GM19372 (cell line): Measurements from ENCODE around the gene JPH3.

ENCODE experiments used
- ATAC-seq: cut with Tn5 transposase; IDR thresholded peaks from one replicate; pipeline ENCODE4 v1.9.1; 2021; ENCODE audit warnings: mild to moderate bottlenecking, low read depth, moderate library complexity; ENCODE audit not compliant: unreplicated experiment

Gene JPH3

DNA sequence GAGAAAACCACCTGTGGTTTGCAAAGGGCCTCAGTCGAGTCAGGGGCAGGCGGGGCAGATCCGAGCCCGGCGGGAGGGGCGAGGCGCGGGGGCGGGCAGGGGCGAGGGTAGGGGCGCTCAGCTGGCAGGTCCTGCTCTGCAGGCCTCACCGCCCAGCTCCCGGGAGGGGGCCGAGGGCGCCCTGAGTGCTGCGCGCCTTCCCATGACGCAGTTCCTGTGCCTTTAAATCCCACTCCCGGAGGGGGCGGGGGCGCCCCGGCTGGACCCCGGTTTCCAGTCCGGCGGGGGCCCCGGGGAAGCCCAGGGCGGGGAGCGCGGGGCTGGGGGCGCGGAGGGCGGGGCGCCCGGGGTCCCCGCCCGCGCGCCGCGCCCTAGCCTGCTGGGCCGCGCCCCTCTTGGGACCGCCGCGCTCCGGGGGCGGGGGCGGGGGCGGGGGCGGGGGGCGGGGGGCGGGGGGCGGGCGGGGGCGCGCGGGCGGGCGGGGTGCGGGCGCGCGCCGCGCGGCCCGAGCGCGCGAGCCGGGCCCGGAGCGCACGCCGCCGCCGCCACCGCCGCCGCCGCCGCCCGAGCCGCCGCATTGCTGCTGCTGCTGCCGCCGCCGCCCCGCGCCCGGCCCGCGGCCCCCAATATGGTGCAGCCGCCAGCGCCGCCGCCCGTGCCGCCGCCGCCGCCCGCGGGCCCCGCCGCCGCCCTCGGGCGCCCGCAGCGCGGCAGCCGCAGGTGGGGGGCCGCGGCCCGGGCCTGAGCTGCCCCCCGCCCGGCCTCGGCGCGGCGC, at the start of gene JPH3:
Gene JPH3, plus strand, starts transcription at position 508 of the 775 bp plus-strand sequence. CDS start 639 bp downstream, outside the sequence.
- no peak for ATAC-seq

DNA sequence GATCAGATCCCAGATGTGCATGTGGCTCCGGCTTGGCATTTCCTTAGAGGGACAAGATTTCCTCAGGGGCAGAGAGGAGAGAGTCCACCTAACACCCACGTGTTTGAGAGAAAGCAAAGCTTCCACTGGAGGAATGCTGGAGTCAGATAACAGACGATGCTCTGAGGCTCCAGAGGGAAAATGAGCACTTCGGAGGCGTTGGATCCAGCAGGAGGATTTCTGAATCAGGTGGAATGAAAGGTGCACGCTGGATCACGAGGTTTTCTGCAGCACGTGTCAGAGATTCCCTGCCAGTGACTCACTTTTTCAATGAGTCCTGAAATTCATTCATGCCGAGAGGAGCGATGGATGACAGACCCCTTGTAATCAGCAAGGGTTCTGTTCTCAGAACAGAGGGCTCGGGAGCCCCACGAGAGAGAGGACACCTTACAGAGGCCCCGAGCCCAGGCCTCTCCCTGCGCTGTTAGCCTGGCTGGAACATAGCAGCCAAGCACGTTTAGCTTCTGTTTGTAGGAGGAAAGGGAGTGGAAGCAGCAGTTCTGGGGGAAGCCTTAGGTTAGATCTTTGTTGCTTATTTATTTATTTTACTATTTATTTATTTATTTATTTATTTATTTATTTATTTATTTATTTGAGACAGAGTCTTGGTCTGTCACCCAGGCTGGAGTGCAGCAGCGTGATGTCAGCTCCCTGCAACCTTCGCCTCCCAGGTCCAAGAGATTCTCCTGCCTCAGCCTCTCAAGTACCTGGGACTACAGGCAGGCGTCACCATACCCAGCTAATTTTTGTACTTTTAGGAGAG, 49.3 kb upstream of the JPH3 start:
- no peak for ATAC-seq

DNA sequence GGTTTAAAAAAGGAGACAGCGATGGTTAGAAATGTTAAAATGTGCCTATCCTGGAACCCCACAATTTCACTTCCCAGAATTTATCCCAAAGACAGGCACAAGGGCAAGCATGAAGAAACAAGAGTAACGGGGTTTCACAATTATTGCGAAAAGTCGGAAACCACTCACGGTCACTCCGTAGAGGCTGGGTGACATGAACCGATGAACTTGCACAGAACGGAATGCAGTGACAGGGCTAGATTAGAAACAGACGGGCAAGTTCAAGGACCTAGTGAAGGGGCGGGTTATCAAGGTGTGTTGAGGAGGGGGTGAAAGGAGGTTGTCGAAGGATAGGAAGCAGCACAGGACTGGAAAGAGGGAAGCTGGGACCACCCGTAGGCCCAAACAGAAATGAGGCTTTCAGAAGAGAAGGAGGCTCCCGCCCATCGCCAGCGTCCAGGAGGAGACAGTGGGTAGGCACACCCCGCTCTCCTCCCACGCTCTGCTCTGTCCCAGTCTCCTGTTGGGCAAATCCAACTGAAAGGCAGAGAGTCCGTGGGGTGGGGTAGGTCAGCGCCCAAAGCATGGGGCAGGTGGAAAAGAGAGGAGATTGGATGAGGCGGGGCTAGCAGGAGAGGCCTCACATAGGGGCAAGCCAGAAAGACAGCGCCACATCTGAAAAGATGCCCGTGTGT, 47.4 kb upstream of the JPH3 start:
- no peak for ATAC-seq

DNA sequence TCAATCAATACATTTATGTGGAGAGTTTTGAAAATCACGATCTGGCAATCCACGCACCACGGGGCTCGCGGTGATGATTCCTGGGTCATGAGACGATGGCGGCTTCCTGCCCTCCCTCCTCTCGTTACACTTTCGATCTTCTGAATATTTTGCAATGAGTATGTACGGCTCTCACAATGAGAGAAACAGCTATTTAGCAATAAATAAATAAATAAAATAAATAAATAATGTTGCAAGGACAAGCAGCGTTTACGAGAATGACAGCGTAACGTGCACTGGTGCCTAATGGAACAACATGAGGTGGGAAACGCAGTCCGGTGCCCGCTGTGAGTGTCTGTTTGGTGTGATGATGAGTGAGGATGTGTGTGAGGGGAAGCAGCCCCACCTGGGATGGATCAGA, 46.7 kb upstream of the JPH3 start:
- no peak for ATAC-seq

DNA sequence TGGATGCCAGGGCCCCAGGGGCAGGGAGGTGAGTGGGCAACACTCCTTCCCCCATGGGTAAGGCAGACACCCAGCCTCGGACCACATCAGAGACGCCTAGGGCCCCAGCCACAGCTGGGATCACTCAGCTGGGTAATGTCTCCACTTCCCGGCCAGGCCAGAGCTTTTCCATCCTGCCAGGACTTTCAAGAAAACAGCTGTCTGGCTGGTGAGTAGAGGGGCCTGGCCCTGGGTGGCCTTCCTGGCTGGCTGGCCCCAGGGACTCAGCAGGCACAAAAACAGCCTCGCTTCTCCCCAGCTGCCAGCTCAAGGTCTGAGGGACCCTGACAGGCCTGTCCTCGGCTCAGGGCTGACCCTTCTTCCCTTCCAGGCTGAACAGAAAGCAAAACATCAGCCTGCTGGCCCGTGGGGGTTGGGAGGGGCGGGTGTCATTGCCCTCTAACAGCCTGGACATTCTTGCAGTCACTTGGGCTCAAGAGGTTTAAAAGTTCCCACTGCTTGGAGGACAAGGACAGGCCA, 45.3 kb upstream of the JPH3 start:
- no peak for ATAC-seq

DNA sequence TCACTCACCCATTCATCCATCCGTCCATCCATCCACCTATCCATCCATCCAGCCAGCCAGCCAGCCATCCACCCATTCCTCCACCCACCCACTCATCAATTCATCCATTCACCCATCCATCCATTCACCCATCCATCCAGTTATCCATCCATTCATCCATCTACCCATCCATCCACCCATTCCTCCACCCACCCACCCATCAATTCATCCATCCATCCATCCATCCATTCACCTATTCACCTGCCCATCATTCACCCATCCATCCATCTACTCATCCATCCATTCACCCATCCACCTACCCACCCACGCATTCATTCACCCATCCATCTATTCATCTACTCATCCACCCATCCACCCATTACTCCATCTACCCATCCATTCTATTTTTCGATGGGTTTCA, 43.6 kb upstream of the JPH3 start:
- ATAC-seq: no peak

DNA sequence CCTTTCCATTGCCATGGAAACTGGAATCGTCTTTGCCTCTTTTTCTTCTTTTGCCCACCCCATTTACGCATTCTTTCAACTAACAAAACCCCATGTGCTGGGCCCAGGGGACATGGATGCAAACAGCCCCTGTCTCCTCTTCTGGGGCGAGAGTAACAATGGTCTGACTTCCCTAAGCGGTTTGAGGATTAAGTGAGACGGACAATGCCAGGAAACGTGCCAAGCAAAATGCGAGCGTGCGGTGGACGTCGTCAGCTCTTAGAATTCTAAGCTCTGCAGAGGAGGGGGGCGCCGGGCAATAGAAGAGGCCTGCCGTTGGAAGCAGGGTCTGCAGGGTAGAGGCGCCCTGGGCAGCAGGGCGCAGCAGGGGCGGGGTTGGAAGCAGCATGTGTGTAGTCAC, 42.4 kb upstream of the JPH3 start:
- ATAC-seq: no peak

DNA sequence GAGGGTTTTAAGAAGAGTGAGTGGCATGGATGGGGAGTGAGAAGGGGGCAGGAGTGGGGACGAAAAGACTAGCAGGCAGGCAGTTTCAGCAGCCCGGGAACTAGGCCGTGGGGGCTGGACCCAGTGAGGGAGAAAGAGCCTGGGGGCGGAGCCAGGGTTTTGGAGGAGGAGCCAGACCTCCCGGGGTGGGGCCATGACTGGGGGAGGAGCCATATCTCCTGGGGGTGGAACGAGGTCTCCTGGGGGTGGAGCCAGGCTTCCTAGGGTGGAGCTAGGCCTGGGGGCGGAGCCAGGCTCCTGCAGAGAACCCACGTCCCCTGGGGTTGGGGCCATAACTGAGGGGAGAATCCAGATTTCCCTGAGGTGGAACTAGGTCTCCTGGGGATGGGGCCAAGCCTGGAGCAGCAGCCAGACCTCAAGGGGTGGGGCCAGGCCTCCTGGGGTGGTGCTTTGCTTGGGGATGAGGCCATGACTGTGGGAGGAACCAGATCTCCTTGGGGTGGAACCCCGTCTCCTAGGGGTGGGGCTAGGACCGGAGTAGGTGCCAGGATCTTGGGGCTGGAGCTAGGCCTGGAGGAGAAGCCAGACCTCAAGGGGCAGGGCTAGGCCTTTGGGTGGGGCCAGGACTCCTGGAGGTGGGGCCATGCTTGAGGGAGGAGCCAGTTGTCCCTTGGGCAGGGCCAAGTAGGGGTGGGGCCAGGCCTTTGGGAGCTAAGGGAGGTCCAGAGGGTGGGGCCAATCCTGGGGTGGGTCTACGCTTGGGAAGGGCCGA, 41.7 kb upstream of the JPH3 start:
- ATAC-seq: no peak

DNA sequence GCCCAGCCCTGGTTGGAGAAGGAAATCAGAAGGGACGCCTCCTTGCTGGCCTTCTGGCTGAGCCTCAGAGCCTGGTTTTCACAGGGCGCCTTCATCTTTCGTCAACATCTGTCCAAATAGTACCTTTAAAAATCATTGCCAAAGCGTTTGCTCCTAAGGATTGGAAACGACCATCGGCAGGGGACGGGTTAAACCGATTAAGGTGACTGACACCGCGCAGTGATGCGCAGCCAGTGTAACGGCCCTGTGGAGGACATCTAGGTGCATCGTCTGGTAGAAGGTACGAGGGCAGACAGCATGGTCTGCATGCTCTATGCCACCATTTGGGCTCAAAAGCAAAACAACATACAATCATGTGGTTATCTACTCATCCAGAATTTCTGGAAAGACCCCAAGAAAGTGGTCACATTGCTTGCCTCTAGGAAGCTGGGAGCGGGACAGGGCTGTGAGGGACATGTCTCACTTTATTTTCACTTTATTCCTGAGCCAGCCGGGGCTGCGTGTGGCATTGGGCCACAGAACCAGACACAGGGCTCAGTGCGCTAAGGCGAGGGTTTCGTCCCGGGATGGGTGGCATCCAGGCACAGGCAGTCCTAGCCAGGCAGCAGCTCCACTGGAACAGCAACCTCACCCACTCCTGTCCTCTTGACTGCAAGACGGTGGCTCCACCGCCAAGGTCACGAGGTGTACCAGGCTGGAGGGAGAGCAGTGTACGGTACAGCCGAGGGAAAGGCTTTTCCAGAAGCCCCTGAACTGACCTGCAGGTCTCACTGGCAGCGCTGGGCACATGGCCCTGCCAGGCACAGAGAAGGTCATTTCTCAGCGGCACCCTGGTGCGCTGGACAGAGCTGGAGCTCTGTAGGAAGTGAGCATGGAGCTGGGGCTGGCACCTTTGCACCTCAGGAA, 40.9 kb upstream of the JPH3 start:
- no peak for ATAC-seq

DNA sequence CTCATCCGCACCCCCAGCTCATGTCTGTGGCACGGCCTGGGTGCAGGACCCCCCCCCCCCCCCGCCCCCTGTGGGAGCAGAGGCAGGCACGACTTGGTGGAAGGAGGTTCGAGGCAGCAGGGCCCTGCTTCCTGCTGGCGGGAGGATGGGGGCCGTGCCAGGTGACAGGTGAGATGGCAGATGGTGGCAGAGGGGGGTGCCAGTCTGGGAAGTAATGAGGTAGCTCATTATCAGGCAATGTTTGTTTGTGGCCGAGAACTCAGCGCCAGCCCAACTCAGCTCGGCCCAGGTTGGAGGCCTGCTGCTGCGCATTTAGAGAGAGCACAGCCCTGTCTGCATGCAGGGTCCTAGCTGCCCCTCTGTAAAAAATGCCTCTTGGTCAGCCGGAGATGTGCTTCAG, 40.1 kb upstream of the JPH3 start:
- ATAC-seq: no peak

DNA sequence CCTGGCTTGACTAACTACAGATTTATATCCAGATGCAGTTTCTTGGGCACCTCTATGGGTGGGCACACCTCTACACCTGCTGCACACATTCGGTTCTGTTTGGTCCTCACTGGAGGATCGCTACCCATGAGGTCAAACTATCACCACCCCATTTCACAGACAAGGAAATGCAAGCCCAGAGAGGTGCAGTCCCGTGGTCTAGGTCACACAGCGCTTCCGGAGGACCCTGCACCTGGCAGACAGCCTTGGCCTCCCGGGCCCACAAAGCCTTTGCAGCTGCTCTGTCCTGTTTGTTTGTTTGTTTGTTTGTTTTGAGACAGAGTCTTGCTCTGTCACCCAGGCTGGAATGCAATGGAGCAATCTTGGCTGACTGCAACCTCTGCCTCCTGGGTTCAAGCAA, 39.3 kb upstream of the JPH3 start:
- ATAC-seq: no peak

DNA sequence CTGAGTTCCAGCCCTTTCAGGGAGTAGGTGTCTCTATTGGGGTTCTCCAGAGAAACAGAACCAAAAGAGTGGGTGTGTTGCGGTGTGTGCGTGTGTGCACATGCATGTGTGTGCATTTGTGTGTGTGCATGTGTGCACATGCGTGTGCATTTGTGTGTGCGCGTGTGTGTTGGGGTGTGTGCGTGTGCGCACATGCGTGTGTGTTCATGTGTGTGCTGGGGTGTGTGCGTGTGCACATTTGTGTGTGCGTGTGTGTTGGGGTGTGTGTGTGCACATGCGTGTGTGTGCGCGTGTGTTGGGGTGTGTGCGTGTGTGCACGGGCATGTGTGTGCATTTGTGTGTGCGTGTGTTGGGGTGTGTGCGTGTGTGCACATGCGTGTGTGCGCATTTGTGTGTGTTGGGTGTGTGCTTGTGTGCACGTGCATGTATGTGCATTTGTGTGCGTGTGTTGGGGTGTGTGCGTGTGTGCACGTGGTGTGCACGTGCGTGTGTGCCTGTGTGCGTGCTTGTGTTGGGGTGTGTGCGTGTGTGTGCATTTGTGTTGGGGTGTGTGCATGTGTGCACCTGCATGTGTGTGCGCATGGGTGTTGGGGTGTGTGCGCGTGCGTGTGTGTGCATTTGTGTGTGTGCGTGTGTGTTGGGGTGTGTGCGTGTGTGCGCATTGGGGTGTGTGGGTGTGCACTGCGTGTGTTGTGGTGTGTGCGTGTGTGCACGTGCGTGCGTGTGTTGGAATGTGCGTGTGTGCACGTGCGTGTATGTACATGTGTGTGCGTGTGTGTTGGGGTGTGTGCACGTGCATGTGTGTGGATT, 38.4 kb upstream of the JPH3 start:
- ATAC-seq: no peak

DNA sequence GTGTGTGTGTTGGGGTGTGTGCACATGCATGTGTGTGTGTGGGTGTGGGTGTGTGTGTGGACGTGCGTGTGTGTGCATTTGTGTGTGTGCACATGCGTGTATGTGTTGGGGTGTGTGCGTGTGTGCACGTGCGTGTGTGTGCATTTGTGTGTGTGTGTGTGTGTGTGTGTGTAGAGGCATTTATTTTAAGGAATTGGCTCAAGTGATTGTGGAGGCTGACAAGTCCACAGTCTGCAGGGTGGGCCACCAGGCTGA, 37.9 kb upstream of the JPH3 start:
- ATAC-seq: no peak

DNA sequence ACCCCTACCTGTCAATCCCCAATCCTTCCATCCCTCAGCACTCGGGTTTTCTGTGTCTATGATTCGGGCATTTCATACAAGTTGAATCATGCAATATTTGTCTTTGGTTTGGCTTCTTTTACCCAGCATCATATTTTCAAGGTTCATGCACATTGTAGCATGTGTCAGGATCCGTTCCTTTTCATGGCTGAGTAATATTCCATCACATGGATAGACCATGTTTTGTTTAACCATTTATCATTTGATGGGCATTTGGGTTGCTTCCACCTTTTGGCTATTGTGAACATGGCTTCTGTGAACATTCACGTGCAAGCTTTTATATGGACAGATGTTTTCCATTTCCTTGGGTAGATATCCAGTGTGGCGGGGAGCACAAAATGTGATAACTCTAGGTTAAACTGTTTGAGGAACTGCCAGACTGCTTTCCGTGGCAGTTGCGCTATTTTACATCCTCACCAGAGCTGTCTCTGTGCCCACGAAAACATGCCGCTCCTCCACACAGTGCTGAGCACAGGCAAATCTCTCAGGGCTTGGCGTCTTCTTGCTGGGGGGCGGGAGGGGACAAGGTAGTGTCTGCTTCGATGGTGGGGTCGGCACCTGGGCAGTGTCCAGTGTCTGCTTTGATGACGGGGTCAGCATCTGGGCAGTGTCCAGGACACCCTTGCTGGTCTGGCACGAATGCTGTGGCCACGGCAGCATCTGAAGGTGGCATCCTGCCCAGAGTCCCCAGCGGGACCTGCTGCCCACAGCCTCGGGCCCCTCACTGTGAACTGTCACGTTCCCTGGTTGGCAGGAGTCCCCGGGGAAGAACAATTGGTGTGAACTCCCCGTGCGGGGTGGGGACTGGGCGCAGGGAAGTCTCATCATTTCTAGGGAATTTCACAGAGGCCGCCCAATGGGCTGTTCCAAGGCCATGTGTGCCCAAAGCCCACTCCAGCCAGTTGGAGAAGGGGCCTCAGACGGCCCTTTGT, 32.4 kb upstream of the JPH3 start:
- ATAC-seq: no peak

DNA sequence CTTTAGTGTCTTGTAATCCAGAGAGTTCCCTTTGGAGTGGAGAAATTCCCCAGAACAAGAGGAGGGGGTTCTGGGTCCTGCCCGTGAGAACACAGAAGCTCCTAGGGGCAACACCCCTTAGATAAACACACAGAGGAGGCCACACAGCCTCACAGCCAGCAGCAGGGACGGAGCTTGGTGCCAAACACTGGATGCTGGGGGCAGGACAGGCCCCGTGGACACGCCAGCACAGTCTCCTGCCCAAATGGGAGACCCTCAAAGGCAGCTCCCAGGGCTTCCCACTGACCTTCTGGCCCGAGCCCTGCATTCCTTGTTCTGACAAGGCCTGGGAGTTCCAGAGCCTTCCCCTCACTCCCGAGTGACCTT, 31.8 kb upstream of the JPH3 start:
- no peak for ATAC-seq

DNA sequence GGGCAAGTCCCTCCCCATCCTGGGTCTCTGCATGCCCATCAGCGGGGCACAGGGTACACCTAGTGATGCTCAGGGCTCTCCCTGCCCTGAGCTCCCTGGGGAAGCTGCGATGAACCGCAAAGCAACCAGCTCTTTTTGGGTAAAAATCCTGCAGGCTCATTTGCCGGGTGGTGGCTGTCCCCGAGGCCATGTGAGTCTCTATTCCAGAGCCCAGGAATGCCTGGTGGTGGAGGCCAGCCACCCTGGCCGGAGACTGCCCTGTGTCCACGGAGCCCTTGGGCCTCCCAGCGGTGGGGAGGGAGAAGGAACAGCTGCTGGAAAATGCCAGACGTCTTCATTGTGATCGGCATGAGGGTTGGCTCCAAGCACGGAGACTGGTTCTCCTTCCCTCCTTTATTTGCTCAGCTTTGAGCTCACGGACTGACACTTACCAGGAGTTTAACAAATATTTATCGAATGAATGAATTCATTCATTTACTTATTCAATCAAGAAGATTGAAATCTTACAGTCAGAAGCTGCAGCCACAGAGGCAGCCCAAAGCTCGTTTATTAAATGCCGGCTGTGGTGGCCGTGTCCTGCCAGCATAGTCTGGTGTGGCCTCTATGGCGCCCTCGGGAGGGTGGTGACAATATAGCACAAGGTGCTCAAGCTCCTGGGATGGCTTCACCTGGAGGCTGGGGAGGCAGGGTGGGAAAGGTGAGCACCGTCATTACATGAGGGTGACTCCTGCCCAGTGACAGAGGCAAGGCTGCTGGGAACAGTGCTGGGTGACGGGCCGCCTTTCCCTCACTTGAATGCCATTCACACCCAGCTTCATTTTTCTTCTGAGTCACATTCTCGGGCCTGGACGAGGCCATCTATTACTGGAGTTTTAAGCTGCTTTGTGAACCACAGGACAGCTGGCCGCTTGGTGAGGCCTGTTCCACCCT, 31.1 kb upstream of the JPH3 start:
- no peak for ATAC-seq

DNA sequence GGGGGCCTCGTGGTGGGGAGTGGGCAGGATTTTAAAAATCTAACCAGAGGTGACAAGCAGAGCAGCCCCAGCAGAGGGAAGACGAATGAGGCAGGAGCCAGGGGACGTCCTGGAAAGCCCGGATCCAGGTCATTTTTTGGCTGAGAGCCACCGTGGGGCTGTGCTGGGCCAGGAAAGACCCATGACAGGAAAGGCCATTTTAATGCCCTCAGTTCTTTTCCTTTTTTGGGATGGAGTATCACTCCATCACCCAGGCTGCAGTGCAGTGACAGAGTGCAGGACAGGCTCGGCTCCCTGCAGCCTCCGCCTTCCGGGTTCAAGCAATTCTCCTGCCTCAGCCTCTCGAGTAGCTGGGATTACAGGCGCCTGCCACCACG, 30.5 kb upstream of the JPH3 start:
- no peak for ATAC-seq
